Measurements from ENCODE around the gene HS6ST3. TPM values are rescaled to one million over a fixed set of nuclear protein-coding genes. Genes with fewer than 3 reads are reported as not detected.

The HS6ST3 gene
- total and polyA plus RNA-seq, 9 of the 15 experiments (the other 6 are each of a cell fraction or from before 2014, with no cell fraction given) = not detected

GRCh38 chr13:96200810-96201209, 110.9 kb downstream of the HS6ST3 start:
- CTCF ChIA-PET (ENCODE audit: low intra/inter-chr PET ratio) = no interaction called here
- 0% methylated on average over 5 of the region's 6 CpGs for WGBS (ENCODE audit: insufficient coverage, low coverage, missing lambda C conversion rate)
- intact Hi-C loops (cut with micrococcal nuclease) (no loop called here), in situ Hi-C loops (cut with MboI) (no loop called here)
- no TSS peak for BruUV-seq (replicated peaks)
- Histone ChIP-seq H3K79me2 (ENCODE audit: control insufficient read depth, insufficient read depth, low read length) (no peaks in the 10 kb centered on the region), H4K20me1 (replicated peaks; ENCODE audit: control insufficient read depth, insufficient read depth, low read length) (no peaks in the 10 kb centered on the region), H3K4me2 (ENCODE audit: insufficient read depth, low read length) (no peak overlapping the region), H3K27ac (ENCODE audit: extremely low read depth, low read depth, low read length) (no peak overlapping the region), H3K9ac (ENCODE audit: insufficient read depth in 1 of 2, low read depth in 2 of 2, low read length in 2 of 2) (no peak overlapping the region), H2AFZ (ENCODE audit: low read depth, low read length) (no peak overlapping the region), H3K9me1 (ENCODE audit: control insufficient read depth, insufficient read depth, low read length) (no peaks in the 10 kb centered on the region), H3K4me3 (no peak overlapping the region), H3K36me3 (ENCODE audit: control insufficient read depth, insufficient read depth, low read length) (no peaks in the 10 kb centered on the region), H3K27me3 (ENCODE audit: control insufficient read depth in 2 of 2, insufficient read depth in 2 of 2, low read length in 2 of 2) (no peaks in the 10 kb centered on the region), H3K4me1 (replicated peaks in 1 of 2; ENCODE audit: control insufficient read depth in 2 of 2, insufficient read depth in 2 of 2, low read length in 2 of 2) (no peaks in the 10 kb centered on the region), H3K9me3 (replicated peaks; ENCODE audit: control insufficient read depth, insufficient read depth, low read depth, low read length) (no peaks in the 10 kb centered on the region)
- no peak for DNase-seq (ENCODE audit: extremely low read depth in 1 of 4, low spot score in 3 of 4)
- no peak for FAIRE-seq
- POLR2A ChIA-PET = no interaction called here
- no peak for ATAC-seq
- TF ChIP-seq, protein P1, sequence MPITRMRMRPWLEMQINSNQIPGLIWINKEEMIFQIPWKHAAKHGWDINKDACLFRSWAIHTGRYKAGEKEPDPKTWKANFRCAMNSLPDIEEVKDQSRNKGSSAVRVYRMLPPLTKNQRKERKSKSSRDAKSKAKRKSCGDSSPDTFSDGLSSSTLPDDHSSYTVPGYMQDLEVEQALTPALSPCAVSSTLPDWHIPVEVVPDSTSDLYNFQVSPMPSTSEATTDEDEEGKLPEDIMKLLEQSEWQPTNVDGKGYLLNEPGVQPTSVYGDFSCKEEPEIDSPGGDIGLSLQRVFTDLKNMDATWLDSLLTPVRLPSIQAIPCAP (CRISPR knock-in tag; IDR thresholded peaks at IDR 0.05; ENCODE audit: borderline replicate concordance) = no peak
- no peak for TF ChIP-seq SAFB (IDR thresholded peaks at IDR 0.05; ENCODE audit: borderline replicate concordance, low read depth, low read length)
- no peak for TF ChIP-seq MECOM (CRISPR knock-in tag; IDR thresholded peaks at IDR 0.05)
- no peak for TF ChIP-seq BRF1 (IDR thresholded peaks at IDR 0.05; ENCODE audit: borderline replicate concordance, extremely low read depth, insufficient read length)
- TF ChIP-seq, protein P2, sequence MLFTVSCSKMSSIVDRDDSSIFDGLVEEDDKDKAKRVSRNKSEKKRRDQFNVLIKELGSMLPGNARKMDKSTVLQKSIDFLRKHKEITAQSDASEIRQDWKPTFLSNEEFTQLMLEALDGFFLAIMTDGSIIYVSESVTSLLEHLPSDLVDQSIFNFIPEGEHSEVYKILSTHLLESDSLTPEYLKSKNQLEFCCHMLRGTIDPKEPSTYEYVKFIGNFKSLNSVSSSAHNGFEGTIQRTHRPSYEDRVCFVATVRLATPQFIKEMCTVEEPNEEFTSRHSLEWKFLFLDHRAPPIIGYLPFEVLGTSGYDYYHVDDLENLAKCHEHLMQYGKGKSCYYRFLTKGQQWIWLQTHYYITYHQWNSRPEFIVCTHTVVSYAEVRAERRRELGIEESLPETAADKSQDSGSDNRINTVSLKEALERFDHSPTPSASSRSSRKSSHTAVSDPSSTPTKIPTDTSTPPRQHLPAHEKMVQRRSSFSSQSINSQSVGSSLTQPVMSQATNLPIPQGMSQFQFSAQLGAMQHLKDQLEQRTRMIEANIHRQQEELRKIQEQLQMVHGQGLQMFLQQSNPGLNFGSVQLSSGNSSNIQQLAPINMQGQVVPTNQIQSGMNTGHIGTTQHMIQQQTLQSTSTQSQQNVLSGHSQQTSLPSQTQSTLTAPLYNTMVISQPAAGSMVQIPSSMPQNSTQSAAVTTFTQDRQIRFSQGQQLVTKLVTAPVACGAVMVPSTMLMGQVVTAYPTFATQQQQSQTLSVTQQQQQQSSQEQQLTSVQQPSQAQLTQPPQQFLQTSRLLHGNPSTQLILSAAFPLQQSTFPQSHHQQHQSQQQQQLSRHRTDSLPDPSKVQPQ (CRISPR knock-in tag; IDR thresholded peaks at IDR 0.05; ENCODE audit: borderline replicate concordance) = no peak
- no peak for TF ChIP-seq JUND (IDR thresholded peaks at IDR 0.05; ENCODE audit: borderline replicate concordance, low read depth, low read length)
- no peak for TF ChIP-seq JUND (tag; IDR thresholded peaks at IDR 0.05; ENCODE audit: borderline replicate concordance, low read depth, low read length)
- TF ChIP-seq, protein P3, sequence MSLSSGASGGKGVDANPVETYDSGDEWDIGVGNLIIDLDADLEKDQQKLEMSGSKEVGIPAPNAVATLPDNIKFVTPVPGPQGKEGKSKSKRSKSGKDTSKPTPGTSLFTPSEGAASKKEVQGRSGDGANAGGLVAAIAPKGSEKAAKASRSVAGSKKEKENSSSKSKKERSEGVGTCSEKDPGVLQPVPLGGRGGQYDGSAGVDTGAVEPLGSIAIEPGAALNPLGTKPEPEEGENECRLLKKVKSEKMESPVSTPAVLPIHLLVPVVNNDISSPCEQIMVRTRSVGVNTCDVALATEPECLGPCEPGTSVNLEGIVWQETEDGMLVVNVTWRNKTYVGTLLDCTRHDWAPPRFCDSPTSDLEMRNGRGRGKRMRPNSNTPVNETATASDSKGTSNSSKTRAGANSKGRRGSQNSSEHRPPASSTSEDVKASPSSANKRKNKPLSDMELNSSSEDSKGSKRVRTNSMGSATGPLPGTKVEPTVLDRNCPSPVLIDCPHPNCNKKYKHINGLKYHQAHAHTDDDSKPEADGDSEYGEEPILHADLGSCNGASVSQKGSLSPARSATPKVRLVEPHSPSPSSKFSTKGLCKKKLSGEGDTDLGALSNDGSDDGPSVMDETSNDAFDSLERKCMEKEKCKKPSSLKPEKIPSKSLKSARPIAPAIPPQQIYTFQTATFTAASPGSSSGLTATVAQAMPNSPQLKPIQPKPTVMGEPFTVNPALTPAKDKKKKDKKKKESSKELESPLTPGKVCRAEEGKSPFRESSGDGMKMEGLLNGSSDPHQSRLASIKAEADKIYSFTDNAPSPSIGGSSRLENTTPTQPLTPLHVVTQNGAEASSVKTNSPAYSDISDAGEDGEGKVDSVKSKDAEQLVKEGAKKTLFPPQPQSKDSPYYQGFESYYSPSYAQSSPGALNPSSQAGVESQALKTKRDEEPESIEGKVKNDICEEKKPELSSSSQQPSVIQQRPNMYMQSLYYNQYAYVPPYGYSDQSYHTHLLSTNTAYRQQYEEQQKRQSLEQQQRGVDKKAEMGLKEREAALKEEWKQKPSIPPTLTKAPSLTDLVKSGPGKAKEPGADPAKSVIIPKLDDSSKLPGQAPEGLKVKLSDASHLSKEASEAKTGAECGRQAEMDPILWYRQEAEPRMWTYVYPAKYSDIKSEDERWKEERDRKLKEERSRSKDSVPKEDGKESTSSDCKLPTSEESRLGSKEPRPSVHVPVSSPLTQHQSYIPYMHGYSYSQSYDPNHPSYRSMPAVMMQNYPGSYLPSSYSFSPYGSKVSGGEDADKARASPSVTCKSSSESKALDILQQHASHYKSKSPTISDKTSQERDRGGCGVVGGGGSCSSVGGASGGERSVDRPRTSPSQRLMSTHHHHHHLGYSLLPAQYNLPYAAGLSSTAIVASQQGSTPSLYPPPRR (CRISPR knock-in tag; IDR thresholded peaks at IDR 0.05; ENCODE audit: borderline replicate concordance) = no peak
- TF ChIP-seq COPS2 (conservative IDR thresholded peaks at IDR 0.05) = no peak
- TF ChIP-seq PTBP1 (IDR thresholded peaks at IDR 0.05; ENCODE audit: low read depth, low read length) = no peak
